Muscle of arm (tissue), 12 donors: ENCODE results near the gene KHDC1. TPM values are rescaled to one million over a fixed set of nuclear protein-coding genes. Genes with fewer than 3 reads are reported as not detected.
"Not testable (repeated sequence)": the region's sequence is repeated elsewhere in the genome, so short reads cannot be mapped to it uniquely, and the experiment has no call there.

Source experiments
- DNase-seq: peaks from one replicate; pipeline ENCODE4 v3.0.0-alpha.2; 2013
- polyA plus RNA-seq, 12 donors: library from polyadenylated mRNA; unstranded; fragments of 120-200 nt; gene quantifications; one replicate each; pipeline ENCODE4 v1.2.1, GENCODE V29; 2013; ENCODE audit not compliant: insufficient read length in 12 of 12

The KHDC1 gene
- polyA plus RNA-seq, 12 donors = 3.6 to 5.4 (median 4.4) TPM; not detected in 2

DNA sequence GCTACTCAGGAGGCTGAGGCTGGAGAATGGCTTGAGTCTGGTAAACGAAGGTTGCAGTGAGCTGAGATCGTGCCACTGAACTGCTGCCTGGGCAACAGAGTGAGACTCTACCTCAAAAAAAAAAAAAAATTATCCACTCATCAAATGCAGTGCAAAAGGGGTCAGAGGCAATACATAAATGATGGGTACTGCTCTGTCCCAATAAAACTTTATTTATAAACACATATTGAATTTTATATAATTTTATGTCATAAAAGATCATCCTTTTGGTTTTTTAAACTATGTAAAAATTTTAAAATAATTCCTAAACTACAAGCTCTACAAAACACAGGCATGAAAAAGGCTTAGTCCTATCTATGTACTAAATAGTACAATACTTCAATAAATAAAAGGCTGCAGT, 10.3 kb downstream of the KHDC1 start:
- no peak for DNase-seq

DNA sequence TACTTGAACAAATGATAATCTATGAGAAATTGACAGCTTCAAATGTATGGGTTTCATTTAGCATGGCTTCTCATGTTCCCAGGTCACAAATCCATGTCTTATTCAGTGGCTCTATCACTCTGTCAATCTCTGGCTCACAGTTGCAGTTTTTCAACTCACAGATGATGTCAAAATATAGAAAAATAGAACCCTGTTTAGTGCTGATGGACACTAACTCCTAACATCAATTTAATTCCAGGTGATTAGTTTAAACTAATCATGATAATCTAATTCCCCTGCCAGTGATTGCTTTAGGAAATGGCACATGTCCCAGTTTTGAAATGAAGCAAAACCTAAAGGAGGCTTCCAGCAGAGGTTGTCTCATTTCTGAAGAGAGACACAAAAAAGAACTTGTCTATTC, 13.0 kb downstream of the KHDC1 start:
- DNase-seq = no peak

DNA sequence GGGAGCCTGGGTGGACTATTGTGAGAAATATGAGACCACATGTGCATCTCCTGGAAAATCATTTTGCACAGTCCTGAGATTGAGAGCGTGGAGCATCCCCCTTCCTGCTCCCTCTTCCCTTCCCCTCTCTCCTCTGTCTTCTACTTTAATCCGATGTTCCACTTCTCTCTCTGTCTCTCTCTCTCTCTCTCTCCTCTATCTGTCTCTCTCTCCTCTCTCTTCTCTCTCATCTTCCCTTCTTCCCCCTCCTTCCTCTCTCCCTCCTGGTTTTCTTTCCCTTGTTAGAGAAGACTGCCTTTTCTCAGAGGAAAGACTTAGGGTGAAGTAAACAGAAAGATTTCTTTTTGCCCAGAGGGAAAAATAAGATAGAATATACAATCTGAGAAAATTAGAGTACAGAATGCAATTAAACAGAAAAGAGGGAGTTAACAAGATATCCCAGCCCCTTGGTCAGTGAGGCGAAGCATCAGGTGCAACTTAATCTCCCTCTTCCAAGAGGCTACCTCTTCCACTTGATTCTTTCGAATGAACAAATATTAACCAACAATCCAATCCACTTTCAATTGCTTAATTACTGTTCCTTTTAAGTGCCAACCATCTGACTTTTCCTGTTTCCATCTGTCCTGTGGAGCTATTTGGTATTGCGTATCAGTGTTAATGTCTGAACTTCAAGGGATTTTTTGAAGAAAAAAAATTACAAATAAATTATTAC, 14.6 kb downstream of the KHDC1 start:
- DNase-seq = no peak

DNA sequence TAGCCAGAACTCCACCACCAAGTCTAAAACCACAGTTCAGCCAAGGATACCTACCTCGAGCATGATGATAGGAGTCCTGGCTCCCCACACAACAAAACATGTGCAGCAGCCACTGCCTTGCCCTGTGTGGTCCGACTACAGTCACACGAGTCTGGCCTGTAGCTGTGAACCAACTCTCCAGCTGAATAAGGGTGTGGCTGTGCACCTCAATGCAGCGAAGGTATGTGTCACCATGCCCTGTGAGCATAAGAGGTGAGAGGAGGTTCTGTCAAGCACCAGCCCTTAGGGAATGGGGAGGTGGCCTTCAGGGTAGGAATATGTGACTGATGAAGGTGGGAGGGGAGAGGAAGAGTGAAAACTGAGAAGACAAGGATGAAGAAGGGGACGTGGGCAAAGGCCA, 21.0 kb downstream of the KHDC1 start:
- no peak for DNase-seq

DNA sequence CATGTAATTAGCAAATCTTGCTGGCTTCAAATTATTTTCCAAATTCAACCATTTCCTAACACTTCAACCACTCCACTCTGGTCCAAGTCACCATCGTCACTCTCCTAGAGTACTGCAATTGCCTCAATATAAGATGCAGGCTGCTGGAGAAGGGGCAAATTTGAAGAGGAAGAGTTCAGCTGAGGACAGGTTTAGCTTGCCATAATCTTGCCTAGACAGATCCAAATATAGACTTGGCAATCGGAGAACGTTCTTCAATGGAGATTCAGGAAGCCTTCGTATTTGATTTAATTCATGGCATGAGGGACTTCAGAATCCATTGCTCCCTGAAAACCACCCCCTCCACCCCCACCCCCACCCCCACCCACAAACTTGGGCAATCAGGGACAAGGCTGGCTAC, 22.3 kb downstream of the KHDC1 start:
- no peak for DNase-seq

DNA sequence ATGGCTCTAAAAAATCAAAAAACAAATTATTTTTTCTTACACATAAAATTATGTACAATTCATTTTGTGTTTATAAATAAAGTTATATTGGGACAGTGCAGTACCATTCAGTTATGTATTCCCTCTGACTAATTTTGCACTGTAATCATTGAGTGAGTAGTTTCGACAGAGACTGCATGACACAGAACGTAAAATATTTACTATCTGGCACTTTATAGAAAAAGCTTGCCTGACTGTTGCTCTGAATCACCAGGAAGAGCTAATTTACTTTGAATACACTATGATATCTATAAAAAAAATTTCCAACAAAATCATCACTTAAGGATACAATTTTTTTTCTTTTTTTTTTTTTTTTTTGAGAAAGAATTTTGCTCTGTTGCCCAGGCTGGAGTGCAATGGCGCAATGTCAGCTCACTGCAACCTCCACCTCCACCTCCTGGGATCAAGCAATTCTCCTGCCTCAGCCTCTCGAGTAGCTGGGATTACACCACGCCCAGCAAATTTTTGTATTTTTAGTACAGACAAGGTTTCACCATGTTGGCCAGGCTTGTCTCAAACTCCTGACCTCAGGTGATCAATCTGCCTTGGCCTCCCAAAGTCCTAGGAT, 26.7 kb downstream of the KHDC1 start:
- DNase-seq = no peak

DNA sequence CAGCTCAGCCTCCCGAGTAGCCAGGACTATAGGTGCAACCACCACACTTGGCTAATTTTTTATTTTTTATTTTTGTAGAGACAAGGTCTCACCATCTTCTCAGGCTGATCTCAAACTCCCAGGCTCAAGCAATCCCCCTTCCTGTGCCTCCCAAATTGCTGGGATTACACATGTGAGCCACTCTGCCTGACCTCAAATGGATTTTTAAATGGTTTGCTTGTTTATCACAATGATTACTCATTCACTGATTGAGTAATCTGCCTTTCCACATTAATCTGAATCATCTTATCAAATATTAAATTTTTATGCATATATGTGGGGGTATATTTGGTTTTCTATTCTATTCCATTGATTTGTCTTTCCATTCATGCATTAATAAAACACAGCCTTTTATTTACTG, 28.3 kb downstream of the KHDC1 start:
- DNase-seq = no peak

DNA sequence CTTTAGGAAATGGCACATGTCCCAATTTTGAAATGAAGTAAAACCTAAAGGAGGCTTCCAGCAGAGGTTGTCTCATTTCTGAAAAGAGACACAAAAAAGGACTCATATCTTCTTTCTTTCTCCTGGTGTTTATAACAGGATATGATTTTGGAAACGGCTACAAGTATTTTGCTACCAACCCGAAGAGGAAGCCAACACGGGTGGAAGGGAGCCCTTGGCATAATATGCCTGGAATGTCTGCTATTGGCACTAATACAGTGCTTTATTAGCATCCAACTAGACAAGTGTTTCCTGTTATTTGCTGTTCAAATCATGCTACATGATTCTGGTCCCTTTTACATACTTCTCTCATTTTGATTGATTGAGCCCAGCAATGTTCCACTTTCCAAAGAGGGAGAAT, 29.0 kb downstream of the KHDC1 start:
- not testable (repeated sequence) for DNase-seq

DNA sequence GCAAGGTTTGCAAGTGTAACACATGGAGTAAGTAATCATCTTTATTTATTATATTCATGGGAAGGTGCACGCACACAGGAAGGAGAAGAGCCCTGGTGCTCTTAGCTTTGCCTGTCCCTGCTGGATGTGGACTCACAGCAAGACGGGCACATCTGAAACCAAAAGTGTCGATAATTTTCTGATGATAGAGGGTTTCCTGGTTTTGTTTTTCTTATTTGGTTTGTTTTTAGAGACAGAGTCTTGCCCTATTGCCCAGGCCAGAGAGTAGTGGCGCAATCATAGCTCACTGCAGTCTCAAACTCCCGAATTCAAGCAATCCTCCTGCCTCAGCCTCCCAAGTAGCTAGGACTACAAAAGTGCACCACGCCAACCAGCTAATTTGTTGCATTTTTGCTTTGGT, 29.9 kb downstream of the KHDC1 start:
- no peak for DNase-seq

DNA sequence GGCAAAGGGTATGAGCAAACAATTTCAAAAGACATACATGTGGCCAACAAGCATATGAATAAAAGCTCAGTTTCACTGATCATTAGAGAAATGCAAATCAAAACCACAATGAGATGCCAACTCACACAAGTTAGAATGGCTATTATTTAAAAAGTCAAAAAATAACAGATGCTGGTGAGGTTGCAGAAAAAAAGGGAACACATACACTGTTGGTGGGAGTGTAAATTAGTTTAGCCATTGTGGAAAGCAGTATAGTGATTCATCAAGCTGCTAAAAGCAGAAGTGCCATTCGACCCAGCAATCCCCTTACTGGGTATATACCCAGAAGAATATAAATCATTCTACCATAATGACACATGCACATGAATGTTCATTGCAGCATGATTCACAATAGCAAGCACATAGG, 31.0 kb downstream of the KHDC1 start:
- no peak for DNase-seq

DNA sequence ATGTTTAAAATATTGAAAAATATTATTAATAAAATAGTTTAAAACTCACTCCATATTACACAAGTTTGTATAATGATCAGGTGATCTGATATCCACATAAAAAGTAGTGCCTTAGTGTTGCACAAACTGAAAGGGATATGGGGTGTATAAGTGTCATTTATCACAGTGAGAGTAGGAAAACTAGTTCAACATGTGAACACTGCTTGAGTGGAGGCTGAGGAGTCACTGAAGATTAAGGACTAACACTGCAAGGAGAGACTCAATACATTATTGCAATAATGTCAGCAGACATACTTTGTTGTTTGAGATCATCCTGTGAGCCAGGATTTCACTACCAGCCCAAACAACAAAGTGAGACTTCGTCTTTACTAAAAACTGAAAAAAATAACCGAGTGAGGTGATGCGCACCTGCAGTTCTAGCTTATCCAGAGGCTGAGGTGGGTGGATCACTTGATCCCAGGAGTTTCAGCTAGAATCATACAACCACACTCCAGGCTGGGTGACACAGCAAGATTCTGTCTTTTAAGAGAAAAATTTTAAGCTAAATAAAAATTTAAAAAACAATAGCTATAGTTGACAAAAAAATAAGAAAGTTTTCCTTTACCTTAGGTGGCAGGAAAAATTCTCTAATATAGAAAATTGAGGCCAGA, 35.3 kb downstream of the KHDC1 start:
- no peak for DNase-seq

DNA sequence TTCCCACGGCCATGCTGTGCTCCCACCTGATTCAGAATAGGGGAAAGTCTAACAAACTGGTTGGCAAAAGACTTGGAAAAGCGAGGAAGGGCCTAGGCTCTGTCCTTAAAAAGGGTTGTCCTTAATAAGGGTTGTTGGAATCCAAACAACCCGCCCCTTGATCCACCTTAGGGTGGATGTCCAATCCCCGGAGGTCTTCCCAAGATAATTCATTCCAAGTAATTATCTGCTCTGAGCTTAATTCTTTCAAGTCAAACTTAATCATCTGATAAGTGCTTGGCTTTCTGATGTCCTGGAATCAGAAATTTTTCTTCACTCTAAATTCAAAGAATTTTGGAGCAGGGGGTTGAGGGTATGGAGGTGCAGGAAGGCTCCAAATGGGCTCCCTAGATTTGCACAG, 37.6 kb downstream of the KHDC1 start, which contains the start of gene KHDC1L:
KHDC1L (minus strand) TSS at position 101 of the 400 bp plus-strand sequence; CDS start at position 13, 88 bp downstream.
- no peak for DNase-seq

DNA sequence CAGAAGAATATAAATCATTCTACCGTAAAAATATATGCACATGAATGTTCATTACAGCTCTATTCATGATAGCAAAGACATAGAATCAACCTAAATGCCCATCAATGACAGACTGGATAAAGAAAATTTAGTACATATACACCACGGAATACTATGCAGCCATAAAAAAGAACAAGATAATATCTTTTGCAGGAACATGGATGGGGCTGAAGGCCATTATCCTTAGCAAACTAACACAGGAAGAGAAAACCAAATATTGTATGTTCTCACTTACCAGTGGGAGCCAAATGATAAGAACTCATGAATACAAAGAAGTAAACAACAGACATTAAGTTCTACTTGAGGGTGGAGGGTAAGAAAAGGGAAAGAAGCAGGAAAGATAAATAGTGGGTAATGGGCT, 46.1 kb downstream of the KHDC1 start:
- no peak for DNase-seq

DNA sequence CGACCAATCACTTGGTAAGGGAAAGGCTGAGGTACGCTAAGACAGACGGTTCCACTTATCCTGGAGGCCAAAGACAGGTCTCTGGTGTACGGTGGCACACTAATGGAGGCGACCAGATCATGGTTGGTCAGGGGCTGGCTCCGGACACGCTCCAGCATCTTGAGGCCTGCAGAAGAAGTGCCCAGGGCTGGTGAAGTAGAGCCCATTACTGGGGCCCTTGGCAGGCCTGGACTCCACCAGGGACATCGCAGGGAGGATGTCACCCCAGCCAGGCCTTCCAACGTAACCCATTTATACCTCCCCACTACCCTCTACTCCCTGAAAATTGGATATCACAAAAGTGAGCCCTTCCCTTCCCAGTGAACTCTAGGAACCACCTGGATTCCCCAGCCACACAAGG, 53.9 kb downstream of the KHDC1 start:
- no peak for DNase-seq

DNA sequence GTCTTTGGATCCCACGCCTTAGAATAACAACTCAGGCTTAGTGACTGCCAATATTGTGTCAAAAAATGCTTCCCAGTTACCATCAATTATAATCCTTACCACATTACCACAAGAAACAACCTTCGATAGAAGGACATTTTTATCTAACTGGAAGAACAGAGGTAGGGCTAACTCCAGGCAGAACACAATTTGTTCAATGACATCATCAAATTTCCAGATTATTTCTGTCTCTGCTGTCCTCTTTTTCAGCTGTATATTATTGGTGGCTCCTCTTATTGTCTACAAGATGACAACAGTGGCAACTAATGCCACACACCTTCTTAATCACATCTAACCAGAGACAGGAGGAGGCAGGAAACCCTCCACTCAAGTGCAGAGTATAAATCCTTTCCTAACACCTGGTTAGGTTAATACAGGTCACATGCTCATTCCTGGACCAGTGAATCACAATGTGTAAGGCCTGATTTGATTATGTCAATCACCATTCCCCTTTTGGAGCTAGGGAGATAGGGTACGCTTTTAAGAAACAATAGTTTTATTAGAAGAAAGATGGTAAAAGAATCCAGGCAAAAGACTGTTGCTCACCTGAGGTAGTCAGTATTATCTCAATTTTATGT, 55.7 kb downstream of the KHDC1 start:
- no peak for DNase-seq

DNA sequence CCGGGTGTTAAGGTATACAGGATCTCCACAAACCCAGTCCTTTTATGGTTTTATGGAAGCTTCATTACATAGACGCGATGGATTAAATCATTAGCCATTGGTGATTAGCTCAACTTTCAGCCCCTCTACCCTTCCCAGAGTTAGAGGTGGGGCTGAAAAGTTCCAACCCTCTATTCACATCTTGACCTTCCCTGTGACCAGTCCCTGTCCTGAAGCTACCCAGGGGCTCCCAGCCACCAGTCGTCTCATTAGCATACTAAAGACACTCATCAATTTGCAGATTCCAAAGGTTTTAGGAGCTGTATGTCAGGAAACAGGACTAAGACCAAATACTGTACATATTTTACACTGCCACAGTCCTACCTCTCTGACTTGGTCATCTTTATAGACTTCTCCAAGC, 58.7 kb downstream of the KHDC1 start:
- DNase-seq = no peak

DNA sequence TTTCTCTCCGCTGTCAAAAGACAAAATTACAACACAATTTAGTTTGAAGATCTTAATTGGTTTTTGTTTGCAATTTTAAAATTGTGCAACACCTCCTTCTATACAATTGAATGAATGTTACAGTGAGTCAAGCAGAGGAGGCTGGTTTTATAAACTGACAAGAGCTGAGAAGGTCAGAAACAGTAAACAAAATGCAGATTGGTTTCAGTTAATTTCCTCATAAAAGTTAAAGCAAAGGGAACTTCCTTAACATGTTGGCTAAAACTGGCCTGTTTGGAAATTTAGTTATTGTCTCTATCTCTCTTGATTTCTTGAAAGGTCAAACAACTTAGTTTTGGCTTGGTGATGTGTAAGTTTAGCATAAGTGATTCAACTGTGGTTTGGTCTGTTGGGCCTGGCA, 59.9 kb downstream of the KHDC1 start:
- no peak for DNase-seq

DNA sequence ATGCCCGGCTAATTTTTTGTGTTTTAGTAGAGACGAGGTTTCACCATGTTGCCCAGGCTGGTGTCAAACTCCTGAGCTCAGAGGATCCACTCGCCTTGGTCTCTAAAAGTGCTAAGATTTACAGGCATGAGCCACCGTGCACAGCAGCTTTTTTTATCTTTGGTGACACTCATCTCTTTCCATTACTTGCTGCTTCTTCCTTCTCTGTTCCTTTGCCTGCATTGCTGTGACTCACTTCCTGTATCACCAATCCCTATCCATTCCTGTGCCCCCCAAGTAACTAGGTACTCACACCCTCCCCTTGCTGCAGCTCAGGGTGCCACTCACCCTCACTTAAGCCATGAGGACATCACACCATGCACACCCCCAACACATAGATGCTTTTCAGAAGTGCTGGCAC, 62.3 kb downstream of the KHDC1 start:
- DNase-seq = no peak

DNA sequence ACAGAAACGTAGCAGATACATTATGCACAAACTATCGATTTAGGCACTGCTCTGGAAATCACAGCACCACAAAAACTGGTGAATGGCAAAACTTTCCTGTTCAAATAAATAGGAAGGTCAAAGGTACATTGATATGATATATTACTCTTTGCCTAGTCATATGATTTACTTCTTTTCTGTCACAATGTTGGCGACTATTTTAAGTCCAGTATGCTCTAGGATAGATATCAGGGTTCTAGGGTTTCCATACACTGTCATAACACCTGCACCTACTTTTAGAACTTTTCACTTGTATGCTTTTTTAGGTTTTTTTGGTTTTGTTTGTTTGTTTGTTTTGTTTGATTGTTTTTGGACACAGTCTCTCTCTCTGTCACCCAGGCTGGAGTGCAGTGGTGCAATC, 62.7 kb downstream of the KHDC1 start:
- DNase-seq = no peak

DNA sequence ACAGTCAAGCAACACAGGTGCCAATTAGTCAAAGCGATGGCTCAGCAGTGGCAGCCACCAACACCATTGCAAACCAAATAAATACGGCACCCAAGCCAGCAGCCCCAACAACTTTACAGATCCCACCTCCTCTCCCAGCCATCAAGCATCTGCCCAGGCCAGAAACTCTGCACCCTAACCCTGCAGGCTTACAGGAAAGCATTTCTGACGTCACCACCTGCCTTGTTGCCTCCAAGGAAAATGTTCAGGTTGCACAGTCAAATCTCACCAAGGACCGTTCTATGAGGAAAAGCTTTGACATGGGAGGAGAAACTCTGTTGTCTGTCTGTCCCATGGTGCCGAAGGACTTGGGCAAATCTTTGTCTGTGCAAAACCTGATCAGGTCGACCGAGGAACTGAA, 68.3 kb downstream of the KHDC1 start:
- no peak for DNase-seq

DNA sequence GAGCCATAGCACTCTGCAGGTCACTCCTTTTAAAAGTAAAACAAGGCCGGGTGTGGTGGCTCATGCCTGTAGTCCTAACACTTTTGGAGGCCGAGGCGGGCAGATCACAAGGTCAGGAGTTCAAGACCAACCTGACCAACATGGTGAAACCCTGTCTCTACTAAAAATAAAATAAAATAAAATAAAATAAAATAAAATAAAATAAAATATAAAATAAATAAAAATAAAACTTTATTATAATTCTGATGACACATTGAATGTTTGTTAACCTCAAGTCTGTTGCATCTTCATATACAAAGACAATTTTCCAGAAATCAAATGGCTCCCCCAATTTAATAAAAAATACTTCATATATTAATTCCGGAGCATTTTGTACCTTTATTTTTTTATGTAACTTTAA, 69.7 kb downstream of the KHDC1 start:
- not testable (repeated sequence) for DNase-seq
